ENCODE results near the gene DDX59.

- TF ChIP-seq, protein P1, sequence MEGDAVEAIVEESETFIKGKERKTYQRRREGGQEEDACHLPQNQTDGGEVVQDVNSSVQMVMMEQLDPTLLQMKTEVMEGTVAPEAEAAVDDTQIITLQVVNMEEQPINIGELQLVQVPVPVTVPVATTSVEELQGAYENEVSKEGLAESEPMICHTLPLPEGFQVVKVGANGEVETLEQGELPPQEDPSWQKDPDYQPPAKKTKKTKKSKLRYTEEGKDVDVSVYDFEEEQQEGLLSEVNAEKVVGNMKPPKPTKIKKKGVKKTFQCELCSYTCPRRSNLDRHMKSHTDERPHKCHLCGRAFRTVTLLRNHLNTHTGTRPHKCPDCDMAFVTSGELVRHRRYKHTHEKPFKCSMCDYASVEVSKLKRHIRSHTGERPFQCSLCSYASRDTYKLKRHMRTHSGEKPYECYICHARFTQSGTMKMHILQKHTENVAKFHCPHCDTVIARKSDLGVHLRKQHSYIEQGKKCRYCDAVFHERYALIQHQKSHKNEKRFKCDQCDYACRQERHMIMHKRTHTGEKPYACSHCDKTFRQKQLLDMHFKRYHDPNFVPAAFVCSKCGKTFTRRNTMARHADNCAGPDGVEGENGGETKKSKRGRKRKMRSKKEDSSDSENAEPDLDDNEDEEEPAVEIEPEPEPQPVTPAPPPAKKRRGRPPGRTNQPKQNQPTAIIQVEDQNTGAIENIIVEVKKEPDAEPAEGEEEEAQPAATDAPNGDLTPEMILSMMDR (conservative IDR thresholded peaks at IDR 0.05; ENCODE audit: low read depth, low read length) = no peak
- TF ChIP-seq EZH2 (IDR thresholded peaks at IDR 0.05; ENCODE audit: low read length, unreplicated experiment) = no peak
These were observed 33.0 kb downstream of the DDX59 start for GRCh38 chr1:200636681-200637080.

Measured in PC-3 (cell line).